NCI-H748 (cell line): Measurements from ENCODE around the gene MAML2.

Source experiments
- DNase-seq: peaks from one replicate; lab custom pipeline; 2025; ENCODE audit not compliant: unreplicated experiment; lab: John Stamatoyannopoulos, UW

MAML2 gene

GRCh38 chr11:96136613-96137298 is 206.2 kb downstream of the MAML2 start:
- no peak for DNase-seq

DNA sequence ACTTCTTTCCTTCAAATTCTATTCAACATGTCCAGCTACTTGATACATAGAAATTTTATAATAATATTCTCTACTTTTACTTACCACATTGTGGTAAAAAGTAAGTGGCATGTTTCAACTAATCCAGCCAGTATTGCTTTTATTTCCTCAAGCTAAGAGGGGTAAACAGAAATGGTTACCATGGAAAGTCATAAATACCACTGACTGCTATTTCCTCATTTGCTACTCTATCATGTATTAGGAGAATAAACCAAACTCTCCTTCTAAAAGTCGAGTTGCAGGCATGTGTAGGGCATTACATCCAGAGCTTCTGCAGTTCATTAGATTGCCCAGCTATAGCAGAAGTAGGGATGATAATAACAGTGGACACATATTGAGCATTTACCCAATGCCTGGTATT is 208.4 kb downstream of the MAML2 start:
- no peak for DNase-seq

DNA sequence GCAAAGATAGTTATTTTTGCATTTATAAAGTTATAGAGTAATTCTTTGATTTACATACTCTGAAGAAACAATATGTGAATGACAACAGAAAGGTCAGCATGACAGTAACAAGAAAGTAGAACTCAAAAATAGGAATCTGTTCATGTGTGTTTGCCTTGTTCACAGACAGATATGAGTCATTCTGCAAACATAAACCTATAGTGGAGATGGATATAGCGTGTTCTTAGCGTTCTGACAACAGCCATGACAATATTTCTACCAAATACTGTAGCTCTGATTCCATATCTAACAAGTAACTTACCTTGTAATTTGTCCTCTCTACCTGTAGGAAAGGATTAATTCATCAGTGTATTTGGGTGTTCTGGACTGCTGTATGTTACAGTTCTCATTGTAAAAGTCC is 210.6 kb downstream of the MAML2 start:
- DNase-seq: no peak

- DNase-seq: no peak
Observed at GRCh38 chr11:96130061-96130620, 212.9 kb downstream of the MAML2 start.

- DNase-seq: no peak
Observed at GRCh38 chr11:96127596-96127959, 215.4 kb downstream of the MAML2 start.

GRCh38 chr11:96126917-96127595 is 215.9 kb downstream of the MAML2 start:
- DNase-seq: no peak

- no peak for DNase-seq
Observed at GRCh38 chr11:96125400-96125799, 217.6 kb downstream of the MAML2 start.

DNA sequence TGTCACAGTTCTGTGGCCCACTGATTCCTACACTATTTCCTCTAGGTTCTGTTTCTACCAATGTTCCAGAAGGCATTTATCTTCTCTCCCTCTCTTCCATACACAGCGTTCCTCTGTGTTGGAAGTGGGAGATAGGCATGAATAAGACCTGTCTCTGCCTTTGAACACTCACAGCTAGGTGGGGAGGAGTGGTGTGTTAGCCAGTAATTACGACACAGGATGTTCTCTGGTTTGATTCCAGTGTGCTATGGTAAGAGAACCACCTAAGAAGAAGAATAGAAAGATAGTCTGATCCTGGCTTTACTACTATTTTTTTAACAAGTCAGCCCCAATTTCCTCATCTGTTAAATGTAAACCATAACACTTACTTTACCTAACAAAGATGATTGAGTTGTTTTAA is 218.8 kb downstream of the MAML2 start:
- no peak for DNase-seq

DNA sequence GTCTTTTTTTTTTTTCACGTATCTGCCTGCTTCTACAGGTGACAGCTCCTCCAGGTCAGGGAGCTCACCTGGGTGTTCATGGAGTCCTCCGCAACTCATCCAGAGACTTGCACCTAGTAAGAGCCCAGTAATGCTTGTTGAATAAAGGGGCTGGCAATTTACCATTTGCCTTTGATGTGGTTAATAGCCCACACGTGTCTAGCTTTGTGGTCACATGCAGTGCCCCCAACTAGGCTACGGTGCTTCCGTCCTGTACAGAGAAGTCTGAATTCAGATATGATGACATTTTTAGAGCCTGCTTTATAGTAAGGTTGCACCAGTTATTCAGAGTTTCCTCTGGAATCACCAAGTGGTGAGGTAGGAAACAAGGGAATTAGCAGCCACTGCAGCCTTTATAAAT is 219.7 kb downstream of the MAML2 start:
- DNase-seq: no peak

GRCh38 chr11:96122601-96123074 is 220.4 kb downstream of the MAML2 start:
- no peak for DNase-seq

DNA sequence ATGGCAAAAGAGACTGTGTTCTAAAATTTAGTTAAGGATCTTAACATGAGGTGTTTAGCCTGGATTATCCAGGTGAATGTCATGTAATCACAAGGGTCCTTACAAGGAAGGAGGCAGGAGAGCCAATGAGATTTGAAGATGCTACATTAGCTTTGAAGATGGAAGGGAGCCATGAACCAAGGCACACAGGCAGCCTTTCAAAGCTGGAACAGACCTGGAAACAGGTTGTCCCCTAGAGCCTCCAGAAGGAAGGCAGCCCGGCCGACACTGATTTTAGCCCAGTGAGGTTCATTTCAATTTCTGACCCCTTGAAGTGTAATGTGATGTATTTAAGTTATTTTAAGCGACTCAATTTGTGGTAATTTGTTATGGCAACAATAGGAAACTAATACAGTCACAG is 223.8 kb downstream of the MAML2 start:
- DNase-seq: no peak

DNA sequence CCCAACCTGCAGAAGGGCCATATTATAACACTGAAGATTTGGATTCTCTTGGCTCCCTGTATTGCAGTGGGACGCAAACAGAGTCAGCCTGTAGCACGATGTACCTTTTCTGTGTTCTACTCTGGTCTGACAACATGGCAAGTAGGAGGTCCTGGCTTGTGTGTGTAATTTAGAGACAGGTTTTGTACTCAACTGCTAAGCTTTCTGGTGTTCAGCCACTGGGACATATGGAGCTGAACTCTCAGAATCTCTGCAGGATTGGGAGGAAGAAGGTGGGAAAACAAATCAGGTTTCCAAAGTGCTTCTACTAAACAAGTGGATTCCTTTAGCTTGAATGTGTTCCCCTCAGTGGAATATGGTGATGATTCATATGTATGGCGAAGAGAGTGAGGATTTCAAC is 226.6 kb downstream of the MAML2 start:
- no peak for DNase-seq

GRCh38 chr11:96114178-96115064 is 228.6 kb downstream of the MAML2 start:
- DNase-seq: no peak

GRCh38 chr11:96113193-96113681 is 229.8 kb downstream of the MAML2 start:
- DNase-seq: no peak

DNA sequence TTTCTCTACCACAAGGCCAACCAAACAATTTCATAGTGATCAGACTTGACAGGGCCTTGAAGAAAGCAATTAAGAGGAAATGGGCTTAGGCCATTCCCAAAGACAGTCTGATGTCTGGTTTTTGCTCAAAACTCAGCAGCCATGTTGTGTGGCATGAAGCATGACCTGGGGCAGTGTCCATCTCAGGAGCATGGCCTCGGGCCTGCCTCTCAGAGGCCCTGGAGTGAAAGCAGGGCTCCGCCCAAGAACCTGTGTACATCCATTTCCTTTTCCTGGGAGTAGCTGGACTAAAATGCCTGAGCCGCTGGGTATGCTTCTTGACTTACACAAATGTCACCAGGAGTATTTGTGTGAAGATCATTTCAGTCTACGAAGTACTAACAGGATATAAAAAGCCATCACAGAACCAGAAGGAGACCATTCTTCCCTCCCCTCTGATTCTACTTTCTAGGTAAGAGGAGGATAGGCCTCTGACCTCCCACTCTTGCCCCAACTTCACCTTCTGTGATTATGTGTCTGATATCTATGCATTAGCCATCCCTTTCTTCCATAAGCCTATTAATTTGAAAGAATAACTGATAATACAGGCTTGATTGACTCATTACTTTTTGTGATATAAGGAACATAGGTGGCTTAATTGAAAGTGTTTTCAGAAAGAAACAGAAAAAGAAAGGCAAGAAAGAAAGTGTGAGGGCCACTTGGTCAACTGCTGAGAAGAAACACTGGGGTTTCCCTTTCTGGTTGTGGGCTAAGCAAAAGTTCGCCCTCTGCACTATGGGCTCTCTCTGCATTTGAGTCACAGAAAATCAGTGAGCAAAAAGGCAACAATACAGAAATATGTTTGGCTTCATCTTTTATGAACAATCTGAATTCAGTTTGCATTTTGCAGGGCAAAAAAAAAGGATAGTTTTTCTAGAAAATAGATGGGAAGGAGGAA is 230.5 kb downstream of the MAML2 start:
- DNase-seq: no peak

DNA sequence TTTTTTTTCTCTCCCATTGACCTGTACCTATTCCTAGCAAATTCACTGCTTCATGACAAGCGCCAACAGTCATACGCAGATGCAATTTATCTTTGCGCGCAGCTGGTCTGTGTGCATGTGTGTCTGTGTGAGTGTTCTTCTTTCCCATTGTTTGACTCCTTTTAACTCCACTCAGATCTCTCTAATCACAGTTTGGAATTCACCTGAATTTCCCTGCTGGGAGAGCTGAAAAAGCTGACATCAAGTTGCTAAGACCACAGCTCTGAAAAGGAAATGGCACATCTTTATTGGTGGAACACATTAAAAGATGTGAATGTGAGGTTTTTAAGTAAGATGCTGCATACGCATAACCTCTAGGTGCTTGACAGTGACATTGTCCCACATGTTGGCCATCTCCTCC is 231.7 kb downstream of the MAML2 start:
- no peak for DNase-seq

DNA sequence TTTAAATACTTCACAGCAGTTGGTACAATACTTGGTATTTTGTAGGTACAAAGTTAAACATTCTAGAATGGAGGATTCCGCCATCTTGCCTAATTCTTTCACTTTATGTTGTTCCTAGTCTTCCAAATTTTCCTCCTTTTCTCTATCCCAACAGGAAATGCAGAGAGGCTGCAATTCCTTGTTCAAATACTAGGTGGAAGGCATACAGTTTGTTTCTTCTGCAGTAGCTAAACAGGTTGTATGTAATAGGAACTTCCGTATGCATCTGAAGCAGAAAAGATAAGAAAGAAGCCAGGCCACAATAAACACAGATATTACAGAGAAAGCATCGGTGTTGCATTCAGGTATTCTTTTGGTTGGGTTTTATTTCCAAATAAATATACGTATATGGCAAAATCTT is 232.7 kb downstream of the MAML2 start:
- no peak for DNase-seq

DNA sequence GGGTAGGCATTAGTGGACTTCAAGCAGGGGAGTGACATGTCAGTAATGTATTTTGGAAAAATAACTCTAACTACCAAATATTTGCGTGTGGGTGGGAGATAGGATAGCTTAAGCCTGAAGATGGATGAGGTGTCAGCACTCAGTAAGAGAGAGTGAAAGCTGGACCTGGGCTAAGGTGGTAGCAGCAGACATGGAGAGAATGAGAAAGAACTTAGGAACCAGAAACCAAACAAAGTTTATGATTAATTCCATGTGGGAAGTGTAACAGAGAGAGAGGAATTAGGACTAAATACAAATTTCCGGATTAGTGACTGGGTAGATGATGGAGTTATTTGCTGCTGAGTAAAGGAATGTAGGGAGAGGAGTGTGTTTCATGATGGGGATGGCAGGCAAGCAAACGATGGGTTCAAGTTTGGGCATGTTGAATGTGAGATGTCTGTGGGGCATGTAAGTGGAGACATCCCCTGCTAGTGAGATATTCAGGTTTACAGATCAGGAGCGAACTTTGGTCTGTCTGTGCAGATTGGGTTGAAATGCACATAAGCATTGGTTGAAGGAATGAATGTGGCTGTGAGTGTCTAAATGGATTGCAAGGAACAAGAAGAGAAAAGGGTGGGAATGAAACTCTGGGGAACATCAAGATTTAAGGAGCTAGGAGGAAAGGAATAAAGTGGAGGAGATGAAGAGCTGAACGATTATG is 233.5 kb downstream of the MAML2 start:
- DNase-seq: no peak

GRCh38 chr11:96107143-96107824 is 235.7 kb downstream of the MAML2 start:
- no peak for DNase-seq
